Peyer's patch (tissue), 4 donors: ENCODE results near the gene BCAS3. TPM values are rescaled to one million over a fixed set of nuclear protein-coding genes. Genes with fewer than 3 reads are reported as not detected.
A peak's percentile ranks its signal among the peaks of the same experiment; 100 is the strongest.

Experiments
- DNase-seq, 3 donors: peaks; one replicate each; pipeline ENCODE4 v3.0.0-alpha.2; 2017 to 2019
- H3K27ac ChIP-seq, 4 donors: fragments of 200-600 bp; sonication (generic); one replicate each; pipeline ENCODE4 v1.5.1; 2016 to 2019
- H3K27me3 ChIP-seq, 2 donors: fragments of 200-600 bp; sonication (generic); one replicate each; pipeline ENCODE4 v1.5.1; 2019
- H3K36me3 ChIP-seq, 3 donors: fragments of 200-600 bp; sonication (generic); one replicate each; pipeline ENCODE4 v1.5.1; 2016 to 2019
- H3K4me1 ChIP-seq, 4 donors: fragments of 200-600 bp; sonication (generic); one replicate each; pipeline ENCODE4 v1.5.1; 2016 to 2019
- H3K4me3 ChIP-seq, 4 donors: fragments of 200-600 bp; sonication (generic); 1 replicate in 3 of 4; 2 replicates in 1 of 4; pipeline ENCODE4 v1.5.1; 2016 to 2019; ENCODE audit warnings: mild to moderate bottlenecking in 1 of 4
- H3K9me3 ChIP-seq, 4 donors: fragments of 200-600 bp; sonication (generic); one replicate each; pipeline ENCODE4 v1.5.1; 2016 to 2019; ENCODE audit warnings: mild to moderate bottlenecking in 1 of 4
- CTCF ChIP-seq, 6 experiments: fragments of 450-650 bp in 4 of 6; fragments of 200-600 bp in 2 of 6; sonication (generic) in 1 of 6; IDR thresholded peaks; one replicate each; pipeline ENCODE4 v1.5.1; 2017 to 2019; ENCODE audit warnings: antibody characterized with exemption in 6 of 6, mild to moderate bottlenecking in 3 of 6, moderate library complexity in 1 of 6
- POLR2A ChIP-seq, 2 donors: fragments of 450-650 bp; IDR thresholded peaks; one replicate each; pipeline ENCODE4 v1.5.1; 2017; ENCODE audit warnings: antibody characterized with exemption in 2 of 2, mild to moderate bottlenecking in 2 of 2, moderate library complexity in 2 of 2
- total RNA-seq, 4 donors: library from RNA; depleted of rRNA; stranded (reverse); fragments of >200 nt; gene quantifications; one replicate each; pipeline ENCODE4 v1.1.0, GENCODE V29; 2016

BCAS3 gene
- total RNA-seq, 4 donors from 2014 or later: 25.7 to 109 (median 57.1) TPM

GRCh38 chr17:61208301-61209105, 530.9 kb downstream of the BCAS3 start:
- Histone ChIP-seq H3K4me1 (no peaks in the 10 kb centered on the region), H3K27me3 (no peaks in the 10 kb centered on the region), H3K27ac (peak overlapping the region in 2 of 4 donors; percentile 6 to 72), H3K4me3 (peak overlapping the region in 2 of 4 donors; percentile 8 to 38), H3K9me3 (no peaks in the 10 kb centered on the region), H3K36me3 (no peaks in the 10 kb centered on the region)
- TF ChIP-seq POLR2A (IDR thresholded peaks at IDR 0.05) (no peak), CTCF (IDR thresholded peaks at IDR 0.05) (no peak)
- no peak for DNase-seq

GRCh38 chr17:61209106-61209439, 531.4 kb downstream of the BCAS3 start:
- DNase-seq: no peak
- H3K36me3 ChIP-seq: no peaks in the 10 kb centered on the region
- H3K4me3 ChIP-seq: no peak overlapping the region
- TF ChIP-seq POLR2A (IDR thresholded peaks at IDR 0.05) (no peak), CTCF (IDR thresholded peaks at IDR 0.05) (no peak)
- H3K27me3 ChIP-seq: no peaks in the 10 kb centered on the region
- H3K9me3 ChIP-seq: no peaks in the 10 kb centered on the region
- no peaks in the 10 kb centered on the region for H3K4me1 ChIP-seq
- peak overlapping the region in 2 of 4 donors; percentile 49 to 72 for H3K27ac ChIP-seq

- H3K9me3 ChIP-seq: no peaks in the 10 kb centered on the region
- TF ChIP-seq CTCF (IDR thresholded peaks at IDR 0.05) (no peak), POLR2A (IDR thresholded peaks at IDR 0.05) (no peak)
- H3K36me3 ChIP-seq: no peaks in the 10 kb centered on the region
- H3K27me3 ChIP-seq: no peaks in the 10 kb centered on the region
- no peak for DNase-seq
- H3K27ac ChIP-seq: peak overlapping the region; percentile 13 to 72 (median 32)
- no peak overlapping the region for H3K4me3 ChIP-seq
- H3K4me1 ChIP-seq: no peaks in the 10 kb centered on the region
Measured at GRCh38 chr17:61209525-61209924, 531.9 kb downstream of the BCAS3 start.

GRCh38 chr17:61211236-61211635, 533.6 kb downstream of the BCAS3 start:
- no peak for TF ChIP-seq POLR2A (IDR thresholded peaks at IDR 0.05)
- TF ChIP-seq CTCF (IDR thresholded peaks at IDR 0.05): no peak
- no peak overlapping the region for H3K27ac ChIP-seq
- no peaks in the 10 kb centered on the region for H3K9me3 ChIP-seq
- H3K4me3 ChIP-seq: no peak overlapping the region
- H3K36me3 ChIP-seq: no peaks in the 10 kb centered on the region
- H3K27me3 ChIP-seq: no peaks in the 10 kb centered on the region
- no peaks in the 10 kb centered on the region for H3K4me1 ChIP-seq
- no peak for DNase-seq

GRCh38 chr17:61212655-61213054, 535.0 kb downstream of the BCAS3 start:
- H3K27ac ChIP-seq: no peak overlapping the region
- H3K4me3 ChIP-seq: no peak overlapping the region
- H3K27me3 ChIP-seq: no peaks in the 10 kb centered on the region
- no peak for DNase-seq
- no peaks in the 10 kb centered on the region for H3K4me1 ChIP-seq
- H3K36me3 ChIP-seq: no peaks in the 10 kb centered on the region
- TF ChIP-seq POLR2A (IDR thresholded peaks at IDR 0.05) (no peak), CTCF (IDR thresholded peaks at IDR 0.05) (no peak)
- H3K9me3 ChIP-seq: no peaks in the 10 kb centered on the region
